NCI-H2107 (cell line): ENCODE results near the gene DSCAM.
A peak's percentile ranks its signal among the peaks of the same experiment; 100 is the strongest.
"Not testable (repeated sequence)": the region's sequence is repeated elsewhere in the genome, so short reads cannot be mapped to it uniquely, and the experiment has no call there.

Source experiments
- DNase-seq: peaks from one replicate; lab custom pipeline; 2025; lab: John Stamatoyannopoulos, UW

Gene DSCAM

GRCh38 chr21:40846587-40847411 lies at the start of gene DSCAM:
Gene DSCAM (minus strand): TSS chr21:40847158. CDS start chr21:40846661, 497 bp downstream.
- peak; percentile 79 for DNase-seq

GRCh38 chr21:40895697-40896096 lies 48.7 kb upstream of the DSCAM start:
- DNase-seq = not testable (repeated sequence)

GRCh38 chr21:40886931-40887330 lies 40.0 kb upstream of the DSCAM start:
- no peak for DNase-seq

- DNase-seq = no peak
These were observed 39.0 kb upstream of the DSCAM start for GRCh38 chr21:40886006-40886405.

GRCh38 chr21:40882192-40882915 lies 35.4 kb upstream of the DSCAM start:
- no peak for DNase-seq

GRCh38 chr21:40881767-40882166 lies 34.8 kb upstream of the DSCAM start:
- no peak for DNase-seq

- DNase-seq = no peak
These were observed 24.1 kb upstream of the DSCAM start for GRCh38 chr21:40871099-40871498.

GRCh38 chr21:40863839-40864238 lies 16.9 kb upstream of the DSCAM start:
- no peak for DNase-seq

GRCh38 chr21:40858517-40858916 lies 11.6 kb upstream of the DSCAM start:
- no peak for DNase-seq

GRCh38 chr21:40853956-40854688 lies 7.2 kb upstream of the DSCAM start:
- DNase-seq = no peak

GRCh38 chr21:40852563-40852962 lies 5.6 kb upstream of the DSCAM start:
- DNase-seq = no peak

GRCh38 chr21:40851749-40852148 lies 4.8 kb upstream of the DSCAM start:
- no peak for DNase-seq

GRCh38 chr21:40850071-40850470 lies 3.1 kb upstream of the DSCAM start:
- no peak for DNase-seq

GRCh38 chr21:40847951-40848350 lies 993 bp upstream of the DSCAM start:
- no peak for DNase-seq

GRCh38 chr21:40846103-40846502 lies 855 bp downstream of the DSCAM start:
- no peak for DNase-seq

GRCh38 chr21:40845441-40845995 lies 1.4 kb downstream of the DSCAM start:
- DNase-seq = no peak

- no peak for DNase-seq
These were observed 2.0 kb downstream of the DSCAM start for GRCh38 chr21:40844935-40845334.

GRCh38 chr21:40842197-40842552 lies 4.8 kb downstream of the DSCAM start:
- DNase-seq = no peak

- DNase-seq = peak; percentile 88
These were observed 5.3 kb downstream of the DSCAM start for GRCh38 chr21:40841524-40842196.

GRCh38 chr21:40840401-40841125 lies 6.4 kb downstream of the DSCAM start:
- no peak for DNase-seq

- no peak for DNase-seq
These were observed 7.4 kb downstream of the DSCAM start for GRCh38 chr21:40839521-40839920.
